ENCODE data around the gene MED27. TPM values are rescaled to one million over a fixed set of nuclear protein-coding genes. Genes with fewer than 3 reads are reported as not detected.

MED27 gene
- total and polyA plus RNA-seq, 2 of the 4 experiments (the other 2 are of a cell fraction) = 50.2 to 63.4 TPM

GRCh38 chr9:131887680-131888079 lies 192.0 kb downstream of the MED27 start:
- peak overlapping the region; percentile 25; the same call in 1 of the 2 replicates for H3K27ac ChIP-seq (ENCODE audit: insufficient read depth, low read length)
- dilution Hi-C loops (cut with HindIII; ENCODE audit: low sequenced_read_pairs, unreplicated experiment) (no loop called here), in situ Hi-C loops (cut with MboI; ENCODE audit: low sequenced_read_pairs) (no loop called here), intact Hi-C loops (cut with micrococcal nuclease) (loop anchor here (5.0 kb wide), 1 partner anchor 190 kb away; the partner anchor contains the start of gene MED27)
- H3K4me3 ChIP-seq (ENCODE audit: insufficient read depth, low read depth, low read length) = no peak overlapping the region
- H4K5ac ChIP-seq (ENCODE audit: low read depth, low read length) = no peak overlapping the region; the same call in 1 of the 2 replicates
- H4K91ac ChIP-seq (ENCODE audit: insufficient read depth, low read depth, low read length) = peak overlapping the region; percentile 42; the same call in 1 of the 2 replicates
- no peak overlapping the region for H3K14ac ChIP-seq (replicated peaks; ENCODE audit: low read depth, low read length)
- peak overlapping the region; percentile 21; the same call in 1 of the 2 replicates for H2BK120ac ChIP-seq (ENCODE audit: low read depth, low read length)
- no TSS peak for BruUV-seq (replicated peaks)
- no peak overlapping the region; the same call in 1 of the 2 replicates for H3K4me2 ChIP-seq (ENCODE audit: low read depth, low read length)
- no peak overlapping the region for H3K56ac ChIP-seq (ENCODE audit: extremely low read depth, insufficient read depth, low read length)
- POLR2A ChIA-PET (ENCODE audit: unreplicated experiment) = no interaction called here
- no peak overlapping the region for H2AFZ ChIP-seq (replicated peaks; ENCODE audit: low read length, poor library complexity)
- H3K36me3 ChIP-seq (ENCODE audit: control insufficient read depth, insufficient read depth, low read length) = peaks cover 4% of the 10 kb centered on the region
- no peak overlapping the region for H3K4ac ChIP-seq (ENCODE audit: low read depth, low read length)
- H3K9ac ChIP-seq (ENCODE audit: low read depth, low read length) = no peak overlapping the region; the same call in 1 of the 2 replicates
- H3K9me3 ChIP-seq (ENCODE audit: control insufficient read depth, insufficient read depth, low read length) = no peaks in the 10 kb centered on the region
- peaks cover 17% of the 10 kb centered on the region for H3K4me1 ChIP-seq (ENCODE audit: control insufficient read depth, insufficient read depth, low read length)
- H3K23ac ChIP-seq (ENCODE audit: low read depth, low read length) = no peak overlapping the region
- WGBS, 2 experiments (ENCODE audit: extremely low coverage in 2 of 2, insufficient read length in 1 of 2) = no CpG with 5 or more reads among the region's 2 CpGs
- no peak overlapping the region for H2AK9ac ChIP-seq (replicated peaks; ENCODE audit: low read depth, low read length, poor library complexity)
- ATAC-seq (ENCODE audit: low read depth) (no peak), DNase-seq (no peak)
- H2AK5ac ChIP-seq (ENCODE audit: low read depth, low read length) = no peak overlapping the region; the same call in 1 of the 2 replicates
- no peak overlapping the region for H2BK15ac ChIP-seq (ENCODE audit: low read depth, low read length)
- H4K20me1 ChIP-seq (ENCODE audit: insufficient read depth, low read length) = no peaks in the 10 kb centered on the region
- H3K9me1 ChIP-seq (ENCODE audit: insufficient read depth, low read length) = peaks cover 3% of the 10 kb centered on the region; the same call in 1 of the 2 replicates
- H4K8ac ChIP-seq (ENCODE audit: low read depth in 2 of 2, low read length in 2 of 2) = no peak overlapping the region
- peaks cover 0 to 10% of the 10 kb centered on the region in 2 experiments; a peak in 3 of 4 replicates for H3K79me1 ChIP-seq (ENCODE audit: low read depth in 1 of 2, low read length in 2 of 2)
- H2BK5ac ChIP-seq (ENCODE audit: low read depth, low read length, poor library complexity, severe bottlenecking) = no peak overlapping the region
- TF ChIP-seq RFX5 (IDR thresholded peaks at IDR 0.05; ENCODE audit: low read depth, low read length) = no peak
- TF ChIP-seq CEBPB (IDR thresholded peaks at IDR 0.05; ENCODE audit: low read depth, low read length) = no peak
- TF ChIP-seq, protein P1, sequence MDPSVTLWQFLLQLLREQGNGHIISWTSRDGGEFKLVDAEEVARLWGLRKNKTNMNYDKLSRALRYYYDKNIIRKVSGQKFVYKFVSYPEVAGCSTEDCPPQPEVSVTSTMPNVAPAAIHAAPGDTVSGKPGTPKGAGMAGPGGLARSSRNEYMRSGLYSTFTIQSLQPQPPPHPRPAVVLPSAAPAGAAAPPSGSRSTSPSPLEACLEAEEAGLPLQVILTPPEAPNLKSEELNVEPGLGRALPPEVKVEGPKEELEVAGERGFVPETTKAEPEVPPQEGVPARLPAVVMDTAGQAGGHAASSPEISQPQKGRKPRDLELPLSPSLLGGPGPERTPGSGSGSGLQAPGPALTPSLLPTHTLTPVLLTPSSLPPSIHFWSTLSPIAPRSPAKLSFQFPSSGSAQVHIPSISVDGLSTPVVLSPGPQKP (IDR thresholded peaks at IDR 0.05; ENCODE audit: borderline replicate concordance, low read depth, low read length) = no peak
- CTCF ChIA-PET = no interaction called here
- peak overlapping the region; percentile 53; the same call in 1 of the 2 replicates for H2BK20ac ChIP-seq (ENCODE audit: low read depth, low read length)
- peak overlapping the region; percentile 42; the same call in 1 of the 2 replicates for H3K18ac ChIP-seq (ENCODE audit: low read depth, low read length)
- no peaks in the 10 kb centered on the region for H3K27me3 ChIP-seq (ENCODE audit: control insufficient read depth, insufficient read depth, low read length)
